Stimulated activated naive CD8-positive, alpha-beta T cell treated with anti-CD3 and anti-CD28 coated beads, Interleukin-15, amount 100 ng/mL, for 72 hours (primary cell): ENCODE results near the gene ITGAL.
A peak's percentile ranks its signal among the peaks of the same experiment; 100 is the strongest.

Experiments used
- ATAC-seq: fragments of 150-1000 bp; cut with Tn5 transposase; 2 replicates; pipeline ENCODE4 v1.10.0; 2021; ENCODE audit warnings: mild to moderate bottlenecking, moderate library complexity
- DNase-seq, 2 donors: peaks; one replicate each; pipeline ENCODE4 v3.0.0; 2021 to 2022
- H3K27ac Mint-ChIP-seq, 2 donors: one replicate each; pipeline ENCODE4 v1.8.0; 2022; ENCODE audit warnings: mild to moderate bottlenecking in 2 of 2, mixed read lengths in 2 of 2, moderate library complexity in 2 of 2
- H3K27me3 Mint-ChIP-seq: one replicate; pipeline ENCODE4 v1.8.0; 2022; ENCODE audit warnings: mixed read lengths
- H3K4me1 Mint-ChIP-seq: one replicate; pipeline ENCODE4 v1.8.0; 2022; ENCODE audit warnings: mild to moderate bottlenecking, mixed read lengths
- H3K4me3 Mint-ChIP-seq, 2 donors: one replicate each; pipeline ENCODE4 v1.8.0; 2022; ENCODE audit warnings: mild to moderate bottlenecking in 2 of 2, mixed read lengths in 2 of 2, moderate library complexity in 1 of 2
- H3K9me3 Mint-ChIP-seq, 2 donors: one replicate each; pipeline ENCODE4 v1.8.0; 2022; ENCODE audit warnings: mixed read lengths in 2 of 2

The ITGAL gene

DNA sequence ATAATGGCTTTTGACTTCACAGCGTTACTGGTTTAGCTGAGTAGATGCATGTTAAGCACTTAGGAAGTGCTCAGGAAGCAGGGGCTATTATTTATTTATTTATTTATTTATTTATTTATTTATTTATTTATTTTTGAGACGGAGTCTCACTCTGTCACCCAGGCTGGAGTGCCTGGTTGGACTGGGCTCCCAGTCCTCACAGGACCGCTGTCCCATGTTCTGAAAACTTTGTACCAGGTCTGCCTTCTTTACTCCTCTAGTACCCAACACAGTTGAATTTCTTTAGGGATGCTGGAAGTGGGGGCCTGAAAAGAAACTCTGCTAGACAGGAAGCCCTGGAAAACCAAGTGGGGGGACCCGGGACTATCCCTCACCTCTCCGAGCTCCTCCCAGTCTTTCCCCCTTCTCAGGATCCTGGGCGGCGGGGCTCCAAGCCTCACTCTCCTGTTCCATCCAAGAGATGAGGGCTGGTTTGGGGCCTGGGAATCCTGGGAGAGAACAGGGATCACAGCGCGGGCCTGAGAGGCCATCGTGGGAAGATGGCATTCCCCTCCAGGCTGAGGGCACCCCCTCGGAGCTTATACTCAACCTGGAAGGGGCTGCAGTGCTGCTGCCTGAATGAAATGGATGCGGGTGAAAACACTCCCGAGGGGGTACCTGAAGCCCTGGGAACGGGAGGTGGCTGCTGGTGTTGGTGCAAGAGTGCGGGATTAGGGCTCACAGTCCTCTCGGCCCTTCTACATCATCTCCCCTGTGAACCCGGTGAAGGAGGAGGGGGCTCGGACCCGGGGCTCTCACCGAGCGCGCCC lies 98.3 kb downstream of the ITGAL start:
- Mint-ChIP-seq H3K4me1 (peaks cover 63% of the 10 kb centered on the region), H3K9me3 (no peaks in the 10 kb centered on the region)
- no peak for DNase-seq

GRCh38 chr16:30571445-30572322 lies 99.1 kb downstream of the ITGAL start, which contains the start of gene ZNF688:
Gene ZNF688 (minus strand): TSS chr16:30571714. CDS start chr16:30571629, 85 bp downstream.
- Mint-ChIP-seq H3K27me3 (no peaks in the 10 kb centered on the region), H3K4me3 (peak within 1 kb of the TSS; percentile 87 to 93), H3K27ac (peak within 1 kb of the TSS; percentile 95 to 96), H3K9me3 (no peaks in the 10 kb centered on the region), H3K4me1 (peaks cover 62% of the 10 kb centered on the region)
- DNase-seq = peak; percentile 90 to 95
- ATAC-seq = peak; percentile 89

More for the DNA sequence above, 98.3 kb downstream of the ITGAL start:
- ATAC-seq = no peak
- peak overlapping the region; percentile 87 to 93 for H3K4me3 Mint-ChIP-seq
- H3K27ac Mint-ChIP-seq = peak overlapping the region; percentile 95 to 96
- H3K27me3 Mint-ChIP-seq = no peaks in the 10 kb centered on the region
